ENCODE measurements around the gene BTN3A1. TPM values are rescaled to one million over a fixed set of nuclear protein-coding genes. Genes with fewer than 3 reads are reported as not detected.
"Not testable (repeated sequence)": the region's sequence is repeated elsewhere in the genome, so short reads cannot be mapped to it uniquely, and the experiment has no call there.

BTN3A1 gene
- total RNA-seq, 1 experiment from 2014 or later = 1.2 TPM

GRCh38 chr6:26415036-26415614 lies 13.1 kb downstream of the BTN3A1 start:
- no peaks in the 10 kb centered on the region for H3K27me3 ChIP-seq (ENCODE audit: control insufficient read depth, insufficient read depth, low read length)
- no peak for DNase-seq
- H3K4me3 ChIP-seq (ENCODE audit: insufficient read depth, low read depth, low read length) = no peak overlapping the region
- no peaks in the 10 kb centered on the region for H3K36me3 ChIP-seq (replicated peaks; ENCODE audit: control insufficient read depth, insufficient read depth, low read length)

GRCh38 chr6:26415791-26416190 lies 13.7 kb downstream of the BTN3A1 start:
- Histone ChIP-seq H3K4me3 (ENCODE audit: insufficient read depth, low read depth, low read length) (no peak overlapping the region), H3K27me3 (ENCODE audit: control insufficient read depth, insufficient read depth, low read length) (no peaks in the 10 kb centered on the region), H3K36me3 (replicated peaks; ENCODE audit: control insufficient read depth, insufficient read depth, low read length) (no peaks in the 10 kb centered on the region)
- DNase-seq = no peak

DNA sequence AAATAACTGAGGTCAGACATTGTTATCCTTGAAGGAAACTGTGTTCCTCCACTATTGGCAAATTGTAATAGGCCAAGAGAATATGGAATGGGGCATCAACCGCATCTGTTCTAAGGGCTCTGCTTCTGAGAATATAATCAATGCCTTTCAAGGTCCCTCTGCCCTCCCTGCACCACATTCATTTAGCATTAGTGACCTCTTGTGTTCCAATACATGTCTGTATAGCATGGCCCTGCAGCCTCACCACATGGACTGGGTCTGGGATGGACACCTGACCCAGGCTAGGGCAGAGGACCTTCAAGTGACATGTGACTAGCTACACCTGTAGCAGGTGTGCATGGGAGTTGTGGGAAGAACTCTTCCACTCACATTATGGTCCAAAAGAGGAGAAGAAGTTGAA lies 14.2 kb downstream of the BTN3A1 start:
- no peak overlapping the region for H3K4me3 ChIP-seq (ENCODE audit: insufficient read depth, low read depth, low read length)
- H3K36me3 ChIP-seq (replicated peaks; ENCODE audit: control insufficient read depth, insufficient read depth, low read length) = no peaks in the 10 kb centered on the region
- H3K27me3 ChIP-seq (ENCODE audit: control insufficient read depth, insufficient read depth, low read length) = no peaks in the 10 kb centered on the region
- DNase-seq = no peak

DNA sequence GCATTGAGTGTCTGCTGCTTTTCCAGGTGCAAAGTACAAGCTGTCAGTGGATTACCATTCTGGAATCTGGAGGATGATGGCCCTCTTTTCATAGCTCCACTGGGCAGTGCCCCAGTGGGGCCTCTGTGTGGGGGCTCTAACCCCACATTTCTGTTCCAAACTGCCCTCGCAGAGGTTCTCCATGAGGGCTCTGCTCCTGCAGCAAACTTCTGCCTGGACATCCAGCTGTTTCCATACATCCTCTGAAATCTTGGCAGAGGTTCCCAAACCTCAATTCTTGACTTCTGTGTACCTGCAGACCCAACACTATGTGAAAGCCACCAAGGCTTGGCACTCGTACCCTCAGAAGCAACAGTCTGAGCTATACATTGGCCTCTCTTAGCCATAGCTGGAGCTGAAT lies 16.0 kb downstream of the BTN3A1 start:
- H3K4me3 ChIP-seq (ENCODE audit: insufficient read depth, low read depth, low read length); H3K27me3 ChIP-seq (ENCODE audit: control insufficient read depth, insufficient read depth, low read length); H3K36me3 ChIP-seq (replicated peaks; ENCODE audit: control insufficient read depth, insufficient read depth, low read length); DNase-seq: not testable (repeated sequence)

GRCh38 chr6:26418795-26419194 lies 16.7 kb downstream of the BTN3A1 start:
- not testable (repeated sequence) for DNase-seq

GRCh38 chr6:26420688-26421171 lies 18.7 kb downstream of the BTN3A1 start:
- Histone ChIP-seq H3K4me3 (ENCODE audit: insufficient read depth, low read depth, low read length) (peak overlapping the region; percentile 72), H3K27me3 (ENCODE audit: control insufficient read depth, insufficient read depth, low read length) (no peaks in the 10 kb centered on the region), H3K36me3 (replicated peaks; ENCODE audit: control insufficient read depth, insufficient read depth, low read length) (no peaks in the 10 kb centered on the region; the same call in 1 of the 2 replicates)
- peak; percentile 39 for DNase-seq

More at GRCh38 chr6:26418795-26419194, 16.7 kb downstream of the BTN3A1 start:
- not testable (repeated sequence) for H3K36me3 ChIP-seq (replicated peaks; ENCODE audit: control insufficient read depth, insufficient read depth, low read length); H3K27me3 ChIP-seq (ENCODE audit: control insufficient read depth, insufficient read depth, low read length); H3K4me3 ChIP-seq (ENCODE audit: insufficient read depth, low read depth, low read length)

GRCh38 chr6:26421259-26422144 lies 19.4 kb downstream of the BTN3A1 start:
- H3K27me3 ChIP-seq (ENCODE audit: control insufficient read depth, insufficient read depth, low read length) = no peaks in the 10 kb centered on the region
- peak; percentile 89 for DNase-seq

DNA sequence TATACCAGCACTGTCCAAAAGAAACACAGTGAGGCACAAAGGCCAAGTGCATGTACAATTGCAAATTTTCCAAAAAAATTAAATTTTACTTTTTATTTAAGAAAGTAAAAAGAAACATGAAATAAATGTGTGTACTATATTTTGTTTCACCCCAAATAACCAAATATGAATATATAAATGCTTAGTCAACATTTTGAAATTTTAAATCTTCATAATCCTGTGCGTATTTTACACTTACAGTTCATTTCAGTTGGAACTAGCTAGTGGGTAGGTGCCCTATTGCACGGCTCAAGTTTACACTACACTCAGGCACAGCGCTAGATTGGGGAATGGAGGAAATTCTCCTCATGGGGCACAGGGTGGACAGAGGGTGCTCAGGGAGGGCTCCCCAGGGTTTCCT lies 20.3 kb downstream of the BTN3A1 start:
- Histone ChIP-seq H3K27me3 (ENCODE audit: control insufficient read depth, insufficient read depth, low read length) (no peaks in the 10 kb centered on the region), H3K36me3 (replicated peaks; ENCODE audit: control insufficient read depth, insufficient read depth, low read length) (no peaks in the 10 kb centered on the region; the same call in 1 of the 2 replicates), H3K4me3 (ENCODE audit: insufficient read depth, low read depth, low read length) (no peak overlapping the region)
- DNase-seq = no peak

More at GRCh38 chr6:26421259-26422144, 19.4 kb downstream of the BTN3A1 start:
- H3K36me3 ChIP-seq (replicated peaks; ENCODE audit: control insufficient read depth, insufficient read depth, low read length) = no peaks in the 10 kb centered on the region; the same call in 1 of the 2 replicates
- peak overlapping the region; percentile 72 for H3K4me3 ChIP-seq (ENCODE audit: insufficient read depth, low read depth, low read length)

DNA sequence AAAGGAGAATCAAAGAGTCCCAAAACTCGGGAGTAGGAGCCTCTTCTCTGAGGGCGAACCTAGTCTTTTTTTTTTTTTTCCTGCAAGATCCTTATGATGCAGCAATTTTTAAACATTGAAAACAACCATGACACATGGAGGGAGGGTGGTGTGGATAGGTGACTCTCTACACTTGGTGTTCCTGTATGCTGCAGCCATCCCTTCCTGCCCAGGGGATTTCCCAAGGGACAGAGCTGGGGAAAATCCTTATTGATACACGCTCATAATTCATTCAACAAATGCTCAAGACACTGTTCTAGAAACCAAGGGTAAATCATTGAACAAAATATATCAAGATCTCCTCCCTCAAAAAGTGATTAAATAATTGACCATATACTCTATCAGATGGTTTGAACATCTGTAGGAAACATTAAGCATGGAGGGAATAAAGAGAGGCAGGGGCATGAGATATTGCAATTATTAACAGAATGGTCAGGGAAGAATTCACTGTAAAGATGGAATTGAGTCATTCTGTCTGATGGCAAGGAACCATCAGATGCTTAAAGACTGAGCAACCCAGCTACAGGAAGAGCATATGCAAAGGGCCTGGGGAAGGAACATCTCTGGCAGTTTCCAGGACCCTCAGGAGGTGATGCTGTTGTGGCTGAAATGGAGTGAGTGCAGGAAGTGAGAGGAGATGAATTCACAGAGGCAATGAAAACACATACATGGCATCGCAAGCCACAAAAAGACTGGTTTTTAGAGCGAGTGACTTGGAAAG lies 24.8 kb downstream of the BTN3A1 start:
- Histone ChIP-seq H3K4me3 (ENCODE audit: insufficient read depth, low read depth, low read length) (no peak overlapping the region), H3K36me3 (replicated peaks; ENCODE audit: control insufficient read depth, insufficient read depth, low read length) (peaks cover 3% of the 10 kb centered on the region), H3K27me3 (ENCODE audit: control insufficient read depth, insufficient read depth, low read length) (no peaks in the 10 kb centered on the region)
- no peak for DNase-seq

GRCh38 chr6:26427451-26427809 lies 25.4 kb downstream of the BTN3A1 start:
- H3K4me3 ChIP-seq (ENCODE audit: insufficient read depth, low read depth, low read length) = no peak overlapping the region
- no peaks in the 10 kb centered on the region for H3K27me3 ChIP-seq (ENCODE audit: control insufficient read depth, insufficient read depth, low read length)
- no peak for DNase-seq
- H3K36me3 ChIP-seq (replicated peaks; ENCODE audit: control insufficient read depth, insufficient read depth, low read length) = peaks cover 3% of the 10 kb centered on the region

GRCh38 chr6:26428206-26428605 lies 26.1 kb downstream of the BTN3A1 start:
- H3K36me3 ChIP-seq (replicated peaks; ENCODE audit: control insufficient read depth, insufficient read depth, low read length) = peaks cover 3% of the 10 kb centered on the region
- H3K27me3 ChIP-seq (ENCODE audit: control insufficient read depth, insufficient read depth, low read length) = no peaks in the 10 kb centered on the region
- DNase-seq = no peak
- H3K4me3 ChIP-seq (ENCODE audit: insufficient read depth, low read depth, low read length) = no peak overlapping the region

DNA sequence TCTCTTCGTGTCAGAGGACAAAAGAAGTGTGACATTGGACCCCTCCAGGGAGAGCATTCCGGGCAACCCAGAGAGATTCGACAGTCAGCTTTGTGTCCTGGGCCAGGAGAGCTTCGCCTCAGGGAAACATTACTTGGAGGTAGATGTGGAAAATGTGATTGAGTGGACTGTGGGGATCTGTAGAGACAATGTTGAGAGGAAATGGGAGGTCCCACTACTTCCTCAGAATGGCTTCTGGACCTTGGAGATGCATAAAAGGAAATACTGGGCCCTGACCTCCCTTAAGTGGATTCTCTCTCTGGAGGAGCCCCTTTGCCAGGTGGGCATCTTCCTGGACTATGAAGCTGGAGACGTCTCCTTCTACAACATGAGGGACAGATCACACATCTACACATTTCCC lies 28.7 kb downstream of the BTN3A1 start:
- Histone ChIP-seq H3K27me3 (ENCODE audit: control insufficient read depth, insufficient read depth, low read length) (no peaks in the 10 kb centered on the region), H3K36me3 (replicated peaks; ENCODE audit: control insufficient read depth, insufficient read depth, low read length) (peaks cover 3% of the 10 kb centered on the region), H3K4me3 (ENCODE audit: insufficient read depth, low read depth, low read length) (no peak overlapping the region)
- no peak for DNase-seq

DNA sequence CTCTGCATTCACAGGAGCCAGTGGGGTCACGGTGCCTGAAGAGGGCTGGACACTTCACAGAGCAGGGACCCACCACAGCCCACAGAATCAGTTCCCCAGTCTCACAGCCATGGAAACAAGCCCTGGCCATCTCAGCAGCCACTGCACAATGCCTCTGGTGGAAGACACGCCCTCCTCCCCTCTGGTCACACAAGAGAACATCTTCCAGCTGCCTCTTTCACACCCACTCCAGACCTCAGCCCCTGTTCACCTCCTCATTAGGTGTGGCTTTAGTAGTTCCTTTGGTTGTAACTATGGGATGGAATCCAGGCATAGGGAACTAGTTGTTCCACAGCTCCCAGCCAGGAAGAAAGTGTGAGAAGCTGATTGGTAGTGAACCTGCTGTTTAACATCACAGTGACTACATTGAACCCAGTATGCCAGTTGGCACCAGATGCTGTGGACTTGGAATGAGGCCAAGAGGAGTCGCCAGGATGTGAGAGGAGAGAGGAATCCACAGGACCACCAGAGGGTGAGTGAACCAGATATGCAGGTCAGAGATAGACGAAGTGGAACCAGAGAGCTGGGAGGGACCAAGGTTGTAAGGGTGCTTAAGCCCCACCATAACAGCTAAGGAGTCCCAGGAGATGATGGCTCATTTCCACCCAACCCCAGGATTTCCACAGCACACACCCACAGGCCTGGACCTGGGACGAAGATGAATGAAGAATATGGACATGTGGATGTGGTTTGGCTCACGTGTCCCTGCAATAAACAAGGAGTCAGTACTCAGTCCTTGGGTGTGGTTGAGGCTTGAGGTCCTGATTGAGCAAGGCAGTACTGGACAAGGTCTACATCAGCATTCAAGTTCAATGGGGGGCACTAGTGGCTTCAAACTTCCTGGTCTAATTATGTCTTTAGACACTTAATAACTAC lies 29.4 kb downstream of the BTN3A1 start:
- no peak overlapping the region for H3K4me3 ChIP-seq (ENCODE audit: insufficient read depth, low read depth, low read length)
- no peak for DNase-seq
- H3K27me3 ChIP-seq (ENCODE audit: control insufficient read depth, insufficient read depth, low read length) = no peaks in the 10 kb centered on the region
- H3K36me3 ChIP-seq (replicated peaks; ENCODE audit: control insufficient read depth, insufficient read depth, low read length) = peaks cover 3% of the 10 kb centered on the region
